HG02763 (cell line): ENCODE data around the gene ATOSA.
A peak's percentile ranks its signal among the peaks of the same experiment; 100 is the strongest.

Experiments
- ATAC-seq: cut with Tn5 transposase; IDR thresholded peaks from one replicate; pipeline ENCODE4 v1.9.1; 2021; ENCODE audit warnings: mild to moderate bottlenecking, moderate library complexity; ENCODE audit not compliant: unreplicated experiment

ATOSA gene

GRCh38 chr15:52652286-52652685 lies 26.9 kb downstream of the ATOSA start:
- no peak for ATAC-seq

GRCh38 chr15:52651868-52652267 lies 27.3 kb downstream of the ATOSA start:
- peak; percentile 53 for ATAC-seq

- ATAC-seq = no peak
Observed at GRCh38 chr15:52651114-52651513, 28.1 kb downstream of the ATOSA start.

GRCh38 chr15:52649686-52650085 lies 29.5 kb downstream of the ATOSA start:
- ATAC-seq = no peak

- ATAC-seq = no peak
Observed at GRCh38 chr15:52645916-52646315, 33.3 kb downstream of the ATOSA start.

GRCh38 chr15:52642386-52643361 lies 36.5 kb downstream of the ATOSA start:
- no peak for ATAC-seq

GRCh38 chr15:52636459-52636858 lies 42.7 kb downstream of the ATOSA start:
- no peak for ATAC-seq

- ATAC-seq = no peak
Observed at GRCh38 chr15:52635908-52636307, 43.3 kb downstream of the ATOSA start.
